ENCODE results near the gene TRPM6.

GRCh38 chr9:74803376-74804017 lies 84.2 kb downstream of the TRPM6 start:
- TF ChIP-seq, protein P1, sequence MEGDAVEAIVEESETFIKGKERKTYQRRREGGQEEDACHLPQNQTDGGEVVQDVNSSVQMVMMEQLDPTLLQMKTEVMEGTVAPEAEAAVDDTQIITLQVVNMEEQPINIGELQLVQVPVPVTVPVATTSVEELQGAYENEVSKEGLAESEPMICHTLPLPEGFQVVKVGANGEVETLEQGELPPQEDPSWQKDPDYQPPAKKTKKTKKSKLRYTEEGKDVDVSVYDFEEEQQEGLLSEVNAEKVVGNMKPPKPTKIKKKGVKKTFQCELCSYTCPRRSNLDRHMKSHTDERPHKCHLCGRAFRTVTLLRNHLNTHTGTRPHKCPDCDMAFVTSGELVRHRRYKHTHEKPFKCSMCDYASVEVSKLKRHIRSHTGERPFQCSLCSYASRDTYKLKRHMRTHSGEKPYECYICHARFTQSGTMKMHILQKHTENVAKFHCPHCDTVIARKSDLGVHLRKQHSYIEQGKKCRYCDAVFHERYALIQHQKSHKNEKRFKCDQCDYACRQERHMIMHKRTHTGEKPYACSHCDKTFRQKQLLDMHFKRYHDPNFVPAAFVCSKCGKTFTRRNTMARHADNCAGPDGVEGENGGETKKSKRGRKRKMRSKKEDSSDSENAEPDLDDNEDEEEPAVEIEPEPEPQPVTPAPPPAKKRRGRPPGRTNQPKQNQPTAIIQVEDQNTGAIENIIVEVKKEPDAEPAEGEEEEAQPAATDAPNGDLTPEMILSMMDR (IDR thresholded peaks at IDR 0.05) = no peak
- TF ChIP-seq POLR2AphosphoS5 (IDR thresholded peaks at IDR 0.05) = no peak
- TF ChIP-seq POLR2A (IDR thresholded peaks at IDR 0.05) = no peak

Measured in breast epithelium (tissue), 3 donors.